ENCODE results near the gene SLC30A4. TPM values are rescaled to one million over a fixed set of nuclear protein-coding genes. Genes with fewer than 3 reads are reported as not detected.

The SLC30A4 gene
- total RNA-seq, 3 donors from 2014 or later (not counting 1 experiment from before 2014, with no cell fraction given), result 9.2 to 11.5 (median 9.5) TPM

DNA sequence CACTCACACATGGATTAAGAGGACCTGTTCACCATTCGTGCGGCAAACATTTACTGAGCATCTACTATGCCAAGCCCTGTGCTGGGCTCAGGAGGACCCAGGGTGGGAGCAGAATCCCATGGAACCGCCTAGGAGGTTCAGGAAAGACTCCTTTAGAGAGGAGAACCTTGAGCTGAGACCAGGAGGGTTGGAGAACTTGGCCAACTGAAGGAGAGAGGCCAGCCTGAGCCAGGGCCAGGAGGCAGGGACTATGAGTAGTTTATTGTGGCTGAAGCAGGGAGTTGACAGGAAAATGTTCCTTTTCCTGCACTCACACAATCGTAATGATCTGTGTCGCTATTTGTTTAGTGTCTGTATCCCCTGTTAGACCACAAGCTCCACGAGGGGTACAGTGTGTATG, 71.3 kb downstream of the SLC30A4 start:
- Histone ChIP-seq H3K27me3 (ENCODE audit: control insufficient read depth, insufficient read depth, low read length) (no peaks in the 10 kb centered on the region), H3K36me3 (ENCODE audit: control insufficient read depth, insufficient read depth, low read length) (no peaks in the 10 kb centered on the region), H3K4me1 (ENCODE audit: control insufficient read depth, insufficient read depth, low read length) (peaks cover 28% of the 10 kb centered on the region), H3K4me3 (ENCODE audit: low read length) (no peak overlapping the region), H3K27ac (ENCODE audit: low read length) (no peak overlapping the region), H3K9me3 (ENCODE audit: control insufficient read depth, insufficient read depth, low read length) (no peaks in the 10 kb centered on the region)
- H3K27ac Mint-ChIP-seq, result no peak overlapping the region
- H3K4me3 Mint-ChIP-seq, result no peak overlapping the region
- no peak for DNase-seq
- H3K36me3 Mint-ChIP-seq, result no peaks in the 10 kb centered on the region
- H3K9me3 Mint-ChIP-seq, result no peaks in the 10 kb centered on the region
- no peaks in the 10 kb centered on the region for H3K27me3 Mint-ChIP-seq (ENCODE audit: low read depth in 2 of 2)
- WGBS (ENCODE audit: insufficient coverage), result 94% methylated on average over 6 of the region's 6 CpGs
- ATAC-seq, result no peak
- peaks cover 8 to 9% of the 10 kb centered on the region in 2 donors for H3K4me1 Mint-ChIP-seq
- intact Hi-C loops (cut with micrococcal nuclease), result no loop called here
- no peak for TF ChIP-seq CTCF (IDR thresholded peaks at IDR 0.05)

- ATAC-seq, result no peak
- Histone ChIP-seq H3K27me3 (ENCODE audit: control insufficient read depth, insufficient read depth, low read length) (no peaks in the 10 kb centered on the region), H3K9me3 (ENCODE audit: control insufficient read depth, insufficient read depth, low read length) (no peaks in the 10 kb centered on the region), H3K4me3 (ENCODE audit: low read length) (no peak overlapping the region), H3K36me3 (ENCODE audit: control insufficient read depth, insufficient read depth, low read length) (no peaks in the 10 kb centered on the region), H3K27ac (ENCODE audit: low read length) (no peak overlapping the region), H3K4me1 (ENCODE audit: control insufficient read depth, insufficient read depth, low read length) (peaks cover 18% of the 10 kb centered on the region)
- intact Hi-C loops (cut with micrococcal nuclease), result no loop called here
- Mint-ChIP-seq H3K36me3 (no peaks in the 10 kb centered on the region), H3K4me1 (peaks cover 8 to 9% of the 10 kb centered on the region in 2 donors), H3K27ac (no peak overlapping the region), H3K27me3 (ENCODE audit: low read depth in 2 of 2) (no peaks in the 10 kb centered on the region), H3K9me3 (no peaks in the 10 kb centered on the region), H3K4me3 (no peak overlapping the region)
- no peak for TF ChIP-seq CTCF (IDR thresholded peaks at IDR 0.05)
- 88% methylated on average over 22 of the region's 22 CpGs for WGBS (ENCODE audit: insufficient coverage)
- DNase-seq, result no peak
These were observed 72.4 kb downstream of the SLC30A4 start for GRCh38 chr15:45449916-45450867.

- WGBS (ENCODE audit: insufficient coverage), result 91% methylated on average over 4 of the region's 4 CpGs
- ATAC-seq, result no peak
- DNase-seq, result no peak
- Histone ChIP-seq H3K4me1 (ENCODE audit: control insufficient read depth, insufficient read depth, low read length) (peaks cover 10% of the 10 kb centered on the region), H3K36me3 (ENCODE audit: control insufficient read depth, insufficient read depth, low read length) (no peaks in the 10 kb centered on the region), H3K27ac (ENCODE audit: low read length) (no peak overlapping the region), H3K9me3 (ENCODE audit: control insufficient read depth, insufficient read depth, low read length) (no peaks in the 10 kb centered on the region), H3K4me3 (ENCODE audit: low read length) (no peak overlapping the region), H3K27me3 (ENCODE audit: control insufficient read depth, insufficient read depth, low read length) (no peaks in the 10 kb centered on the region)
- peaks cover 2 to 4% of the 10 kb centered on the region in 2 donors for H3K4me1 Mint-ChIP-seq
- intact Hi-C loops (cut with micrococcal nuclease), result no loop called here
- no peak overlapping the region for H3K27ac Mint-ChIP-seq
- no peak overlapping the region for H3K4me3 Mint-ChIP-seq
- no peak for TF ChIP-seq CTCF (IDR thresholded peaks at IDR 0.05)
- peaks cover 5 to 8% of the 10 kb centered on the region in 2 donors for H3K27me3 Mint-ChIP-seq (ENCODE audit: low read depth in 2 of 2)
- H3K36me3 Mint-ChIP-seq, result no peaks in the 10 kb centered on the region
- H3K9me3 Mint-ChIP-seq, result no peaks in the 10 kb centered on the region
These were observed 73.2 kb downstream of the SLC30A4 start for GRCh38 chr15:45449395-45449794.
